Right atrium auricular region (tissue), 2 donors: ENCODE measurements around the gene ZC3H11A. TPM values are rescaled to one million over a fixed set of nuclear protein-coding genes. Genes with fewer than 3 reads are reported as not detected.
"Not testable (repeated sequence)": the region's sequence is repeated elsewhere in the genome, so short reads cannot be mapped to it uniquely, and the experiment has no call there.

Experiments
- DNase-seq: peaks from one replicate; pipeline ENCODE4 v3.0.0-alpha.2; 2019; ENCODE audit warnings: low spot score
- H3K27ac ChIP-seq, 2 donors: fragments of 200-600 bp; sonication (generic); 1 replicate in 1 of 2; 2 replicates in 1 of 2; pipeline ENCODE4 v1.5.1; 2016 to 2019
- H3K27me3 ChIP-seq, 2 donors: fragments of 200-600 bp; sonication (generic); one replicate each; pipeline versions ENCODE4 v1.5.1 to v1.6.0; 2017 to 2019
- H3K36me3 ChIP-seq: fragments of 200-600 bp; sonication (generic); one replicate; pipeline ENCODE4 v1.5.1; 2016
- H3K4me1 ChIP-seq, 2 donors: fragments of 200-600 bp; sonication (generic); one replicate each; pipeline versions ENCODE4 v1.5.1 to v1.6.0; 2017 to 2019
- H3K4me3 ChIP-seq, 2 donors: fragments of 200-600 bp; sonication (generic); 1 replicate in 1 of 2; 2 replicates in 1 of 2; pipeline ENCODE4 v1.5.1; 2017 to 2019; ENCODE audit warnings: mild to moderate bottlenecking in 1 of 2, moderate library complexity in 1 of 2
- H3K9me3 ChIP-seq, 2 donors: fragments of 200-600 bp; sonication (generic); one replicate each; pipeline ENCODE4 v1.5.1; 2019
- CTCF ChIP-seq, 2 donors: fragments of 200-600 bp; sonication (generic); IDR thresholded peaks; one replicate each; pipeline ENCODE4 v1.5.1; 2019; ENCODE audit warnings: antibody characterized with exemption in 2 of 2
- total RNA-seq, 2 donors: library from RNA; depleted of rRNA; stranded (reverse); fragments of >200 nt; gene quantifications; one replicate each; pipeline ENCODE4 v1.1.0, GENCODE V29; 2016

Gene ZC3H11A
- total RNA-seq, 2 donors from 2014 or later, result 53.1 to 56.0 TPM

- H3K27ac ChIP-seq, result no peak overlapping the region
- peaks cover 52% of the 10 kb centered on the region for H3K36me3 ChIP-seq
- DNase-seq, result no peak
Measured at GRCh38 chr1:203826175-203826574, 30.8 kb downstream of the ZC3H11A start.

DNA sequence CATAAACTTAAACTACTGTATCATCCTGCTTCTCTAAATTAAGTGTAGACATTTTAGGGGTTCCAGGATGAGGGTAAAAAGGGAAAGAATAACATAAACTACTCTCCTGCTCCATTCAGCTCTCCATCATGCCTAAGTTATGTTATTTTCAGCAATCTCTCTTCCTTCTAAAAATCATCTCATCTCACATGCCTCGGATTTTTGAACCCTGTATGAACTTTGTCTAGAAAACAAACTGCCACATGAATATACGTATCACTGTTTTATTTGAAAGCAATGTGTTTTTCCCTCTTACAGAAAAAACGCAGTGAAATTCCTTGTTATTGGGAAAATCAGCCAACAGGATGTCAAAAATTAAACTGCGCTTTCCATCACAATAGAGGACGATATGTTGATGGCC, 32.6 kb downstream of the ZC3H11A start:
- Histone ChIP-seq H3K4me1 (no peaks in the 10 kb centered on the region), H3K27me3 (no peaks in the 10 kb centered on the region), H3K4me3 (no peak overlapping the region), H3K36me3 (peaks cover 57% of the 10 kb centered on the region), H3K27ac (no peak overlapping the region), H3K9me3 (no peaks in the 10 kb centered on the region)
- no peak for TF ChIP-seq CTCF (IDR thresholded peaks at IDR 0.05)
- DNase-seq, result no peak

More at GRCh38 chr1:203826175-203826574, 30.8 kb downstream of the ZC3H11A start:
- H3K9me3 ChIP-seq, result no peaks in the 10 kb centered on the region
- H3K27me3 ChIP-seq, result no peaks in the 10 kb centered on the region
- TF ChIP-seq CTCF (IDR thresholded peaks at IDR 0.05), result no peak
- H3K4me3 ChIP-seq, result no peak overlapping the region
- no peaks in the 10 kb centered on the region for H3K4me1 ChIP-seq

- Histone ChIP-seq H3K27ac (peak overlapping the region in 1 of 2 donors; percentile 36), H3K36me3 (peaks cover 61% of the 10 kb centered on the region), H3K4me1 (no peaks in the 10 kb centered on the region), H3K27me3 (no peaks in the 10 kb centered on the region), H3K9me3 (no peaks in the 10 kb centered on the region), H3K4me3 (no peak overlapping the region)
- no peak for DNase-seq
- no peak for TF ChIP-seq CTCF (IDR thresholded peaks at IDR 0.05)
Measured at GRCh38 chr1:203828503-203828902, 33.1 kb downstream of the ZC3H11A start.

- not testable (repeated sequence) for H3K27me3 ChIP-seq, H3K9me3 ChIP-seq, DNase-seq, H3K4me3 ChIP-seq, H3K4me1 ChIP-seq
- H3K36me3 ChIP-seq, result peaks cover 69% of the 10 kb centered on the region
- H3K27ac ChIP-seq, result peak overlapping the region in 1 of 2 donors; percentile 36
Measured at GRCh38 chr1:203829247-203829646, 33.8 kb downstream of the ZC3H11A start.

DNA sequence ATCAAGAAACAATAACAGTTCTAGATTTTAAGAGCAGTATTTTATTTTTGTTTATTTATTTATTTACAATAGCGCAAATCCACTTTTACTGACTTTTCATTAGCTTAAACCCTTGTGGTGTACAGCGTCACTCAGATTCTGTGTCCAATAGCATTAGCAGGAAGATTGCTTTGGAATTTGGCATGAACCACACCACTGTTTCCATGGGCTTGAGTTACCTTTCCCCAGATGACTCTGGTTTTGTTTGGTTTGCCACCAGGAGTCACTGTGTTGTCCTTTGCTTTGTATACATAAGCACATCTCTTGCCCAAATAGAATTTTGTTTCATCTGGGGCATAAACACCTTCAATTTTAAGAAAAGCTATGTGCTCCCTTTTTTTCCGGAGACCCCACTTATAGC, 40.1 kb downstream of the ZC3H11A start:
- Histone ChIP-seq H3K27ac (no peak overlapping the region), H3K9me3 (no peaks in the 10 kb centered on the region), H3K4me1 (no peaks in the 10 kb centered on the region), H3K27me3 (no peaks in the 10 kb centered on the region), H3K4me3 (no peak overlapping the region), H3K36me3 (peaks cover 93% of the 10 kb centered on the region)
- no peak for TF ChIP-seq CTCF (IDR thresholded peaks at IDR 0.05)
- DNase-seq, result no peak

DNA sequence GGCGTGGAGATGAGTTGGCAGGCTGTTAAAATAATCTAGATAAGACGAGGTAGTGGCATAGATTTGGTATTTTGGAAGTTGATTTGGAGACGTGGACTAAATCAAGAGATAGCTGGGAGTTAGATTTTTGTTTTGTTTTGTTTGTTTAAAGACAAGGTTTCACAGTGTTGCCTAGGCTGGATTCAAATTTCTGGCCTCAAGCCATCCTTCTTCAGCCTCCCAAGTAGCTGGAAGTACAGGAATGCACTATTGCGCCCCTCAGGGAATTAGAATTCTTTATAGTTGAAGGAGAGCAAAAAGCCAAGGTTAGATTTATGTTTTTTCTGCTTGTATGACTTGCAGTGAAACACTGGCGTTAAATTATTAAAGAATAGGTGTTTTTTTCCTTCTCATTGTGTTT, 43.7 kb downstream of the ZC3H11A start:
- Histone ChIP-seq H3K9me3 (no peaks in the 10 kb centered on the region), H3K4me3 (no peak overlapping the region), H3K27me3 (no peaks in the 10 kb centered on the region), H3K27ac (no peak overlapping the region), H3K4me1 (no peaks in the 10 kb centered on the region), H3K36me3 (peaks cover 76% of the 10 kb centered on the region)
- no peak for DNase-seq
- TF ChIP-seq CTCF (IDR thresholded peaks at IDR 0.05), result no peak
